ENCODE results near the gene MRNIP.

DNA sequence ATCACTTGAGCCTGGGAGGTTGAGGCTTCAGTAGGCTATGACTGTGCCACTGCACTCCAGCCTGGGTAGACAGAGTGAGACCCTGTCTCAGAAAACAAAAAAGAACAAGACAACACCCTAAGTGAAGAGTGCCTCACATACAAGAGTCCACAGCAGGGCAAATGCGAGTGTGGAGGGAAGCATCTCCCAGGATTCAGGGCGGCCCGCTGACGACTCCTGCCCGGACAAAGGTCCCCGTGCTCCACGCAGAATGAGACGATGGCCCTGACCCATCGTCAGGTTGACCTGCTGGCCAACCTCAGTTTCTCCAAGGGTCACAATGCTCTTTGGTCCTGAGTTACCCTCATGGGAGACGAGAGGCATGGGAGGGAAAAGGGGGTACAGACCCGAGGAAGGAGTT lies 18.3 kb downstream of the MRNIP start:
- TF ChIP-seq CTCF (IDR thresholded peaks at IDR 0.05; ENCODE audit: low read depth, low read length, poor library complexity, severe bottlenecking) (no peak), EZH2phosphoT487 (IDR thresholded peaks at IDR 0.05; ENCODE audit: borderline replicate concordance, low read length) (no peak)
